SK-N-SH treated with all-trans-retinoic acid at 6 μM for 48 hours (cell line): Measurements from ENCODE around the gene SDR39U1.

Experiments
- BACH2 ChIP-seq: fragments of 250-450 bp; sonication (Bioruptor Pico); IDR thresholded peaks from 2 replicates; pipeline ENCODE4 v1.9.0; 2021; ENCODE audit warnings: mild to moderate bottlenecking, borderline replicate concordance
- ESRRG ChIP-seq: fragments of 250-450 bp; sonication (Bioruptor Pico); IDR thresholded peaks from 2 replicates; pipeline ENCODE4 v1.6.1; 2021; ENCODE audit warnings: mild to moderate bottlenecking
- GLIS3 ChIP-seq: fragments of 250-450 bp; sonication (Bioruptor Pico); IDR thresholded peaks from 2 replicates; pipeline ENCODE4 v1.5.0; 2020; ENCODE audit warnings: mild to moderate bottlenecking, moderate library complexity
- PPARA ChIP-seq: fragments of 250-450 bp; sonication (Bioruptor Pico); IDR thresholded peaks from 2 replicates; pipeline ENCODE4 v1.5.0; 2020; ENCODE audit warnings: mild to moderate bottlenecking, borderline replicate concordance
- TCF4 ChIP-seq: fragments of 250-450 bp; sonication (Bioruptor Pico); IDR thresholded peaks from 2 replicates; pipeline ENCODE4 v1.8.0; 2021; ENCODE audit warnings: mild to moderate bottlenecking, moderate library complexity, borderline replicate concordance
- ZNF565 ChIP-seq: fragments of 450-650 bp; formaldehyde crosslinking; conservative IDR thresholded peaks from 2 replicates; pipeline ENCODE4 v1.5.0; 2020; ENCODE audit warnings: low read depth, mild to moderate bottlenecking, moderate library complexity
- TF ChIP-seq, protein P1 (sequence below): fragments of 250-450 bp; sonication (Bioruptor Pico); IDR thresholded peaks from 2 replicates; pipeline ENCODE4 v1.8.0; 2020; ENCODE audit warnings: mild to moderate bottlenecking, moderate library complexity, borderline replicate concordance

- TF ChIP-seq BACH2 (CRISPR knock-in tag) (no peak), GLIS3 (no peak), ESRRG (CRISPR knock-in tag) (no peak), PPARA (no peak), ZNF565 (CRISPR knock-in tag) (no peak), TCF4 (CRISPR knock-in tag) (no peak)
- TF ChIP-seq, protein P1, sequence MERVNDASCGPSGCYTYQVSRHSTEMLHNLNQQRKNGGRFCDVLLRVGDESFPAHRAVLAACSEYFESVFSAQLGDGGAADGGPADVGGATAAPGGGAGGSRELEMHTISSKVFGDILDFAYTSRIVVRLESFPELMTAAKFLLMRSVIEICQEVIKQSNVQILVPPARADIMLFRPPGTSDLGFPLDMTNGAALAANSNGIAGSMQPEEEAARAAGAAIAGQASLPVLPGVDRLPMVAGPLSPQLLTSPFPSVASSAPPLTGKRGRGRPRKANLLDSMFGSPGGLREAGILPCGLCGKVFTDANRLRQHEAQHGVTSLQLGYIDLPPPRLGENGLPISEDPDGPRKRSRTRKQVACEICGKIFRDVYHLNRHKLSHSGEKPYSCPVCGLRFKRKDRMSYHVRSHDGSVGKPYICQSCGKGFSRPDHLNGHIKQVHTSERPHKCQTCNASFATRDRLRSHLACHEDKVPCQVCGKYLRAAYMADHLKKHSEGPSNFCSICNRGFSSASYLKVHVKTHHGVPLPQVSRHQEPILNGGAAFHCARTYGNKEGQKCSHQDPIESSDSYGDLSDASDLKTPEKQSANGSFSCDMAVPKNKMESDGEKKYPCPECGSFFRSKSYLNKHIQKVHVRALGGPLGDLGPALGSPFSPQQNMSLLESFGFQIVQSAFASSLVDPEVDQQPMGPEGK (CRISPR knock-in tag) = no peak
These were observed 1.8 kb downstream of the SDR39U1 start for GRCh38 chr14:24440606-24441399.
